GM12801 (cell line): ENCODE data around the gene BRSK2.

Experiments
- CTCF ChIP-seq: IDR thresholded peaks from one replicate; pipeline ENCODE4 v1.5.1; 2011; ENCODE audit warnings: control low read depth; ENCODE audit not compliant: insufficient read length; ENCODE audit errors: extremely low read depth

Gene BRSK2

GRCh38 chr11:1428762-1429316 lies 39.1 kb downstream of the BRSK2 start:
- no peak for TF ChIP-seq CTCF

- no peak for TF ChIP-seq CTCF
Measured at GRCh38 chr11:1433568-1433967, 43.8 kb downstream of the BRSK2 start.

GRCh38 chr11:1433977-1434640 lies 44.4 kb downstream of the BRSK2 start:
- TF ChIP-seq CTCF = no peak

- no peak for TF ChIP-seq CTCF
Measured at GRCh38 chr11:1435820-1436467, 46.2 kb downstream of the BRSK2 start.

GRCh38 chr11:1436468-1437039 lies 46.8 kb downstream of the BRSK2 start:
- TF ChIP-seq CTCF = no peak

- no peak for TF ChIP-seq CTCF
Measured at GRCh38 chr11:1437500-1437899, 47.8 kb downstream of the BRSK2 start.

- no peak for TF ChIP-seq CTCF
Measured at GRCh38 chr11:1438261-1438966, 48.7 kb downstream of the BRSK2 start.
